AG04450 (cell line): ENCODE data around the gene RAD9A. TPM values are rescaled to one million over a fixed set of nuclear protein-coding genes. Genes with fewer than 3 reads are reported as not detected.

Experiments
- CTCF ChIA-PET: fragments of 300-600, 350-600 bp; formaldehyde crosslinking; extraction: SDS; loops from one replicate; lab custom pipeline; 2022; ENCODE audit warnings: antibody characterized with exemption, inconsistent platforms; lab: Charles Lee
- POLR2A ChIA-PET: fragments of 350-600 bp; formaldehyde crosslinking; extraction: SDS; loops from one replicate; lab custom pipeline; 2021; ENCODE audit warnings: antibody characterized with exemption, inconsistent platforms; lab: Yijun Ruan, JAX
- DNase-seq: peaks from one replicate; pipeline ENCODE4 v3.0.0-alpha.2; 2011; ENCODE audit warnings: low read depth, low spot score
- H3K27ac ChIP-seq: one replicate; pipeline ENCODE4 v1.5.1; 2012; ENCODE audit warnings: low read depth, low read length, control low read depth
- H3K27me3 ChIP-seq: one replicate; pipeline ENCODE4 v1.6.0; 2012; ENCODE audit warnings: low read length; ENCODE audit not compliant: control insufficient read depth, insufficient read depth
- H3K4me3 ChIP-seq: 2 replicates; pipeline ENCODE4 v1.5.1; 2011; ENCODE audit warnings: mild to moderate bottlenecking, low read depth, low read length, control low read depth
- H3K9me3 ChIP-seq: 2 replicates; pipeline ENCODE4 v1.5.1; 2012; ENCODE audit warnings: low read length; ENCODE audit not compliant: control insufficient read depth, insufficient read depth
- polyA plus RNA-seq: library from polyadenylated mRNA; depleted of rRNA; stranded (reverse); fragments of >200 nt; gene quantifications from 2 replicates; pipeline ENCODE4 v1.2.3, GENCODE V29; 2011
- TF ChIP-seq, protein P1 (sequence below): IDR thresholded peaks from 2 replicates; pipeline ENCODE4 v1.5.1; 2011; ENCODE audit warnings: low read depth, low read length, control low read depth, inconsistent platforms

The RAD9A gene
- polyA plus RNA-seq, 1 experiment: 3.2 TPM

DNA sequence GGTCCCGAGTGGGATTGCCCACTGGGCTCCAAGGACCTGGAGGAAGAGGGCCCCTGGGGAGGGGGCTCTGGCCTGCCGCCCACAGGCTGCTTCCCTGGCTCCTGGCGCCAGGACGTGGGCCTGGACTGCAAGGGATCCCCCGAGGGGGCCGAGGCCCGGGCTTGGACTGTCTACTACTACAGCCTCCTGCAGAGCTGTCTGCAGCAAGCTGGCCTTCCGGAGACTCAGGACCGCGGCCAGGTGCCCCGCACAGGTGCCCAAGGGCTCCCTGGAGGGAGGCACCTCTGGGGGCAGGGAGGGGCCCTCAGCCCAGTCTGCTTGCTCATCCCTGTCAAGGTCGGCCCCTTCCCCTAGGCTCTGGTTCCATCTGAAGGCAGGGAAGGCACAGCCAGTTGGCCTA is 25.6 kb downstream of the RAD9A start:
- H3K4me3 ChIP-seq: no peak overlapping the region
- no peaks in the 10 kb centered on the region for H3K9me3 ChIP-seq
- DNase-seq: no peak
- H3K27me3 ChIP-seq: peaks cover 19% of the 10 kb centered on the region
- CTCF ChIA-PET: interaction anchor here (3.4 kb wide), 1 partner anchor 16 kb away, joined by 10 read pairs; the partner anchor contains the start of gene PPP1CA
- POLR2A ChIA-PET: interaction anchor here (0.6 kb wide), 1 partner anchor 16 kb away, joined by 3 read pairs; the partner anchor contains the start of gene PPP1CA
- H3K27ac ChIP-seq: no peak overlapping the region
- TF ChIP-seq, protein P1, sequence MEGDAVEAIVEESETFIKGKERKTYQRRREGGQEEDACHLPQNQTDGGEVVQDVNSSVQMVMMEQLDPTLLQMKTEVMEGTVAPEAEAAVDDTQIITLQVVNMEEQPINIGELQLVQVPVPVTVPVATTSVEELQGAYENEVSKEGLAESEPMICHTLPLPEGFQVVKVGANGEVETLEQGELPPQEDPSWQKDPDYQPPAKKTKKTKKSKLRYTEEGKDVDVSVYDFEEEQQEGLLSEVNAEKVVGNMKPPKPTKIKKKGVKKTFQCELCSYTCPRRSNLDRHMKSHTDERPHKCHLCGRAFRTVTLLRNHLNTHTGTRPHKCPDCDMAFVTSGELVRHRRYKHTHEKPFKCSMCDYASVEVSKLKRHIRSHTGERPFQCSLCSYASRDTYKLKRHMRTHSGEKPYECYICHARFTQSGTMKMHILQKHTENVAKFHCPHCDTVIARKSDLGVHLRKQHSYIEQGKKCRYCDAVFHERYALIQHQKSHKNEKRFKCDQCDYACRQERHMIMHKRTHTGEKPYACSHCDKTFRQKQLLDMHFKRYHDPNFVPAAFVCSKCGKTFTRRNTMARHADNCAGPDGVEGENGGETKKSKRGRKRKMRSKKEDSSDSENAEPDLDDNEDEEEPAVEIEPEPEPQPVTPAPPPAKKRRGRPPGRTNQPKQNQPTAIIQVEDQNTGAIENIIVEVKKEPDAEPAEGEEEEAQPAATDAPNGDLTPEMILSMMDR: no peak

DNA sequence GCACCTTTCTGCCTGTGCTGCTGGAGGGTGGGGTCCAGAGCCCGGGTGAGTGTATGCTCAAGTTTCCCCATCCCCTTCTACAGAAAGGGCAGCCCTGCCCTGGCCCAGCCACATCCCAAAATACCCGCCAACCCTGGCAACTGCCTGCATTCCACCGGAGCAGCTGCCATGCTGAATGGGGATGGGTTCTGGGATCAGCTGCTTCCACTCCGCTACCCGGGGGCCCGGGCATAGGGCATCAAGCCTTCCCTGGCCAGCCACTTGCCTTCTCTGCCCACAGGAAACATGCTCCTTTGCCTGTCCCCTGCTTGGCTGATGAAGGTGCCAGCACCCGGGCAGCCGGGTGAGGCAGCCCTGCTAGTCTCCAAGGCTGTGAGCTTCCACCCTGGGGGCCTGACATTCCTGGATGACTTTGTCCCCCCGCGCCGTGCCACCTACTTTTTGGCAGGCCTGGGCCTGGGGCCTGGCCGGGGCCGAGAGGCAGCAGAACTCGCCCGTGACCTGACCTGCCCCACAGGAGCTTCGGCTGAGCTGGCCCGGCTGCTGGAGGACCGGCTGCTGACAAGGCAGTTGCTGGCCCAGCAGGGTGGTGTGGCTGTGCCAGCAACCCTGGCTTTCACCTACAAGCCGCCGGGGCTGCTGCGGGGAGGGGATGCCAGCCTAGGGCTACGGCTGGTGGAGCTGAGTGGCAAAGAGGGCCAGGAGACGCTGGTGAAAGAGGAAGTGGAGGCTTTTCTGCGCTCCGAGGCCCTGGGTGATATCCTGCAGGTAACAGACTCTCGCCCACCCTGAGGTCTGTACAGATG is 26.9 kb downstream of the RAD9A start:
- CTCF ChIA-PET: interaction anchor here (3.4 kb wide), 1 partner anchor 17 kb away, joined by 10 read pairs; the partner anchor contains the start of gene PPP1CA
- POLR2A ChIA-PET: interaction anchor here (0.6 kb wide), 2 partner anchors 12 to 45 kb away, joined by 3 to 7 read pairs; no protein-coding TSS in a partner anchor

DNA sequence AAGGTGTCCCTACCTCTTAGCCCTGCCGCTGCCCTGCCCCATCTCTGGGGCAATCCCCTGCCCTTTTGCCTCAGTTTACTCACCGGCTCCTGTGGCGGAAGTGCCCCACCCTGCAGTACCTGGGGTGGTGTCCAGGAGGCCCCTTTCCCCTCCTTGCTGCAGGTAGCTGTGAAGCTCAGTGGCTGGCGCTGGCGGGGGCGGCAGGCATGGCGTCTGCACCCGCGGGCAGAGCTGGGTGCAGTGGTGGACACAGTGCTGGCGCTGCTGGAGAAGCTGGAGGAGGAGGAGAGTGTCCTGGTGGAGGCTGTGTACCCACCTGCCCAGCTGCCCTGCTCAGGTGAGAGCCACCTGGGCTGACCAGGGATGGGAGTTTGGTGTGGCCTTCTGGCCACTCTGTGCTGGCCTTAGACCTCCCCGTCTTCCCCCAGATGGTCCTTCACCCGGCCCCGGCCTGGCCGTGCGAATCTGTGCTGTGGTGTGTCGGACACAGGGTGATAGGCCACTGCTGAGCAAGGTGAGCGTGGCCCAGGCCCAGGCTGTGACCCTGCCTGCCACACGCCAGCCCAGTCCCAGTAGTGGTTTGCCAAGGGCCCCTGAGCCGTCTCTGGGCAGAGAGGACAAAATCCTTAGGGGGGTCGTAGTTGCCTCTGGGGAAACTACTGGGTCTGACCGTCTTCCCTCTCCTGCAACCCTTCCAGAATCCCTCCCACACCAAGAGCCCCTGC is 27.7 kb downstream of the RAD9A start:
- TF ChIP-seq, protein P1: no peak
- Histone ChIP-seq H3K4me3 (no peak overlapping the region), H3K27ac (no peak overlapping the region), H3K27me3 (peaks cover 11% of the 10 kb centered on the region), H3K9me3 (no peaks in the 10 kb centered on the region)
- no peak for DNase-seq
- CTCF ChIA-PET: interaction anchor here (3.4 kb wide), 1 partner anchor 18 kb away, joined by 10 read pairs; the partner anchor contains the start of gene PPP1CA
- POLR2A ChIA-PET: interaction anchor here (0.6 kb wide), 1 partner anchor 27 kb away, joined by 3 read pairs; the partner anchor contains the start of gene RAD9A

More for the DNA sequence above, 26.9 kb downstream of the RAD9A start:
- Histone ChIP-seq H3K27me3 (peaks cover 11% of the 10 kb centered on the region), H3K4me3 (no peak overlapping the region), H3K27ac (no peak overlapping the region), H3K9me3 (no peaks in the 10 kb centered on the region)
- TF ChIP-seq, protein P1: no peak
- DNase-seq: no peak

DNA sequence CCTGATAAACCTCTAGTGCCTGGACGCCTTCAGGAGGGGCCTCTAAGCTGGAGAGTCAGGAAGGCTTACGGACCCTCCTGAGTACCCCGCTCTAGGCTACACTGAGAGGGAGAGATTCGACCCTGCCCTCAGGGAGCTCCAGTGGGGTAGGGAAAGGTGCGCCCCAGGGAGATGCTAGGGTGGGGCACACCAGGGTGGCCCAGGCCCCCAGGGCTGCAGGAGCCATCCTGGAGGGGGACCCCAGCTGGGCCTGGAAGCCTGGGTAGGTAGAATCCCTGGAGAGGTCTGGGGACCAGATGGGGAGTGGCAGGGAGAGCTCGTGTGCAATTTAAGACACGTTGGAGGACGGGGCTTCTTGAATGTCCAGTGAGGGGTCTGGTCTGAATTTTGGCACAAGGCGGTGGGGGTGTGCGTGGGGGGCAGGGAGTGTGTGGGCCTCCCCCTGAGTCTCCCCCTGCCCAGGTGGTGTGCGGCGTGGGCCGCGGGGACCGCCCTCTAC is 28.4 kb downstream of the RAD9A start:
- Histone ChIP-seq H3K9me3 (no peaks in the 10 kb centered on the region), H3K27ac (peak overlapping the region; percentile 39), H3K4me3 (peak overlapping the region; percentile 55), H3K27me3 (peaks cover 4% of the 10 kb centered on the region)
- ChIA-PET CTCF (interaction anchor here (3.4 kb wide), 1 partner anchor 18 kb away, joined by 10 read pairs; the partner anchor contains the start of gene PPP1CA), POLR2A (interaction anchor here (0.6 to 1.2 kb wide), 3 partner anchors 16 to 28 kb away, joined by 3 to 6 read pairs (median 3); partner anchors contain the start of genes PPP1CA and RAD9A)
- DNase-seq: no peak
- TF ChIP-seq, protein P1: no peak
